ENCODE results near the gene TCF7L1.

Gene TCF7L1

GRCh38 chr2:85165088-85165690, 32.0 kb downstream of the TCF7L1 start:
- DNase-seq: no peak

GRCh38 chr2:85166021-85166420, 32.8 kb downstream of the TCF7L1 start:
- no peak for DNase-seq

- DNase-seq: no peak
Observed at GRCh38 chr2:85167479-85167878, 34.3 kb downstream of the TCF7L1 start.

GRCh38 chr2:85168942-85169341, 35.8 kb downstream of the TCF7L1 start:
- no peak for DNase-seq

GRCh38 chr2:85169581-85169980, 36.4 kb downstream of the TCF7L1 start:
- DNase-seq: no peak

GRCh38 chr2:85170938-85171475, 37.8 kb downstream of the TCF7L1 start:
- DNase-seq: no peak

- no peak for DNase-seq
Observed at GRCh38 chr2:85171916-85172315, 38.7 kb downstream of the TCF7L1 start.

- DNase-seq: no peak
Observed at GRCh38 chr2:85173909-85174308, 40.7 kb downstream of the TCF7L1 start.

GRCh38 chr2:85174943-85175342, 41.8 kb downstream of the TCF7L1 start:
- no peak for DNase-seq

GRCh38 chr2:85175369-85176299, 42.4 kb downstream of the TCF7L1 start:
- DNase-seq: no peak

- DNase-seq: no peak
Observed at GRCh38 chr2:85177031-85177824, 44.0 kb downstream of the TCF7L1 start.

GRCh38 chr2:85178154-85178553, 45.0 kb downstream of the TCF7L1 start:
- no peak for DNase-seq

- DNase-seq: no peak
Observed at GRCh38 chr2:85178980-85179411, 45.8 kb downstream of the TCF7L1 start.

- no peak for DNase-seq
Observed at GRCh38 chr2:85179541-85179940, 46.3 kb downstream of the TCF7L1 start.

- no peak for DNase-seq
Observed at GRCh38 chr2:85180322-85181133, 47.3 kb downstream of the TCF7L1 start.

GRCh38 chr2:85181134-85181631, 48.0 kb downstream of the TCF7L1 start:
- no peak for DNase-seq

- DNase-seq: no peak
Observed at GRCh38 chr2:85181844-85182456, 48.8 kb downstream of the TCF7L1 start.

GRCh38 chr2:85183076-85183475, 49.9 kb downstream of the TCF7L1 start:
- DNase-seq: no peak

- no peak for DNase-seq
Observed at GRCh38 chr2:85183479-85183878, 50.3 kb downstream of the TCF7L1 start.

GRCh38 chr2:85184231-85184630, 51.0 kb downstream of the TCF7L1 start:
- DNase-seq: no peak

- no peak for DNase-seq
Observed at GRCh38 chr2:85184990-85185389, 51.8 kb downstream of the TCF7L1 start.

Data from stimulated activated CD4-positive, alpha-beta T cell treated with anti-CD3 and anti-CD28 coated beads, Interleukin-2, amount 100 ng/mL, for 48 hours (primary cell).